Neural progenitor cell (in vitro differentiated cells): ENCODE measurements around the gene CCT2. TPM values are rescaled to one million over a fixed set of nuclear protein-coding genes. Genes with fewer than 3 reads are reported as not detected.

ENCODE experiments used
- DNase-seq: peaks from one replicate; pipeline ENCODE4 v3.0.0-alpha.2; 2016; ENCODE audit warnings: low spot score
- H2AFZ ChIP-seq: fragments of 200-600 bp; sonication (generic); replicated peaks from 2 replicates; pipeline ENCODE4 v1.6.1; 2016; ENCODE audit warnings: antibody characterized with exemption
- H3F3A ChIP-seq: fragments of 200-600 bp; sonication (generic); 2 replicates; pipeline ENCODE4 v1.6.1; 2016; ENCODE audit warnings: antibody characterized with exemption, low read depth
- H3K27ac ChIP-seq: fragments of 200-600 bp; sonication (generic); 2 replicates; pipeline ENCODE4 v1.5.1; 2016; ENCODE audit warnings: mild to moderate bottlenecking
- H3K27me3 ChIP-seq: fragments of 200-600 bp; sonication (generic); 2 replicates; pipeline ENCODE4 v1.6.1; 2016; ENCODE audit warnings: mild to moderate bottlenecking, moderate library complexity
- H3K36me3 ChIP-seq: fragments of 200-600 bp; sonication (generic); 2 replicates; pipeline ENCODE4 v1.5.1; 2016
- H3K4me1 ChIP-seq: fragments of 200-600 bp; sonication (generic); 2 replicates; pipeline ENCODE4 v1.6.1; 2016; ENCODE audit warnings: mixed run types
- H3K4me2 ChIP-seq: fragments of 200-600 bp; sonication (generic); 2 replicates; pipeline ENCODE4 v1.6.1; 2016
- H3K4me3 ChIP-seq: fragments of 200-600 bp; sonication (generic); 2 replicates; pipeline ENCODE4 v1.5.1; 2016
- H3K79me2 ChIP-seq: fragments of 200-600 bp; sonication (generic); 2 replicates; pipeline ENCODE4 v1.6.1; 2016; ENCODE audit warnings: low read depth
- H3K9ac ChIP-seq: fragments of 200-600 bp; sonication (generic); 2 replicates; pipeline ENCODE4 v1.6.1; 2016
- H3K9me3 ChIP-seq: fragments of 200-600 bp; sonication (generic); 2 replicates; pipeline ENCODE4 v1.5.1; 2016; ENCODE audit warnings: low read depth
- H4K20me1 ChIP-seq: fragments of 200-600 bp; sonication (generic); 2 replicates; pipeline ENCODE4 v1.6.1; 2016; ENCODE audit warnings: low read depth
- H3K27ac Mint-ChIP-seq: 3 replicates; pipeline ENCODE4 v1.8.0; 2021; ENCODE audit warnings: mixed read lengths
- H3K27me3 Mint-ChIP-seq: 2 replicates; pipeline ENCODE4 v1.8.0; 2022; ENCODE audit warnings: low read depth, mild to moderate bottlenecking, inconsistent platforms, moderate library complexity, mixed read lengths; ENCODE audit not compliant: insufficient read depth
- H3K36me3 Mint-ChIP-seq: 3 replicates; pipeline ENCODE4 v1.8.0; 2021; ENCODE audit warnings: mixed read lengths
- H3K4me1 Mint-ChIP-seq: 3 replicates; pipeline ENCODE4 v1.8.0; 2021; ENCODE audit warnings: mixed read lengths
- H3K4me3 Mint-ChIP-seq: 3 replicates; pipeline ENCODE4 v1.8.0; 2021; ENCODE audit warnings: mild to moderate bottlenecking, moderate library complexity, mixed read lengths
- H3K9me3 Mint-ChIP-seq: 3 replicates; pipeline ENCODE4 v1.8.0; 2020; ENCODE audit warnings: mixed read lengths
- EZH2 ChIP-seq: fragments of 200-600 bp; sonication (generic); IDR thresholded peaks from 2 replicates; pipeline ENCODE4 v1.6.1; 2017; ENCODE audit warnings: antibody characterized with exemption, mild to moderate bottlenecking, moderate library complexity
- EZH2phosphoT487 ChIP-seq: fragments of 200-600 bp; sonication (generic); IDR thresholded peaks from 2 replicates; pipeline ENCODE4 v1.6.1; 2017; ENCODE audit warnings: antibody characterized with exemption
- total RNA-seq: library from RNA; depleted of rRNA; stranded (reverse); fragments of >200 nt; gene quantifications from 2 replicates; pipeline ENCODE4 v1.2.3, GENCODE V29; 2015; ENCODE audit warnings: low replicate concordance
- TF ChIP-seq, protein P1 (sequence below): fragments of 200-600 bp; sonication (generic); IDR thresholded peaks from 2 replicates; pipeline ENCODE4 v1.5.1; 2017; ENCODE audit warnings: antibody characterized with exemption, mild to moderate bottlenecking

The CCT2 gene
- total RNA-seq, 1 donor from 2014 or later, result 516 TPM

DNA sequence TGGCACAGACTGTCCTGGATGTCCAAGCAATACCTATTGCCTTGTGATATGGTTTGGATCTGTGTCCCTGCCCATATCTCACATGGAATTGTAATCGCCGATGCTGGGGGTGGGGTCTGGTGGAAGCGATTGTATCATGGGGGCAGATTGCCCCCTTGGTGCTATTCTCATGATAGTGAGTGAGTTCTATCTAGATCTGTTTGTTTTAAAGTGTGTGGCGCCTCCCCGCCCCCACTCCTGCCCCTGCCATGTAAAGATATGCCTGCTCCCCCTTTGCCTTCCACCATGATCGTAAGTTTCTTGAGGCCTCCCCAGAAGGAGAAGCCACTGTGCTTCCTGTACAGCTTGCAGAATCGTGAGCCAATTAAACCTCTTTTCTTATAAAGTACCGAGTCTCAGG, 42.2 kb downstream of the CCT2 start:
- Histone ChIP-seq H3K9ac (no peak overlapping the region), H3K9me3 (no peaks in the 10 kb centered on the region), H2AFZ (no peak overlapping the region), H4K20me1 (no peaks in the 10 kb centered on the region), H3K27me3 (no peaks in the 10 kb centered on the region), H3F3A (no peaks in the 10 kb centered on the region), H3K27ac (no peak overlapping the region), H3K4me3 (no peak overlapping the region), H3K79me2 (no peaks in the 10 kb centered on the region), H3K4me2 (no peak overlapping the region), H3K36me3 (no peaks in the 10 kb centered on the region), H3K4me1 (no peaks in the 10 kb centered on the region)
- Mint-ChIP-seq H3K9me3 (no peaks in the 10 kb centered on the region), H3K4me1 (no peaks in the 10 kb centered on the region), H3K27ac (no peak overlapping the region), H3K27me3 (peaks cover 5% of the 10 kb centered on the region), H3K4me3 (no peak overlapping the region), H3K36me3 (no peaks in the 10 kb centered on the region)
- no peak for DNase-seq
- TF ChIP-seq EZH2, result no peak
- TF ChIP-seq, protein P1, sequence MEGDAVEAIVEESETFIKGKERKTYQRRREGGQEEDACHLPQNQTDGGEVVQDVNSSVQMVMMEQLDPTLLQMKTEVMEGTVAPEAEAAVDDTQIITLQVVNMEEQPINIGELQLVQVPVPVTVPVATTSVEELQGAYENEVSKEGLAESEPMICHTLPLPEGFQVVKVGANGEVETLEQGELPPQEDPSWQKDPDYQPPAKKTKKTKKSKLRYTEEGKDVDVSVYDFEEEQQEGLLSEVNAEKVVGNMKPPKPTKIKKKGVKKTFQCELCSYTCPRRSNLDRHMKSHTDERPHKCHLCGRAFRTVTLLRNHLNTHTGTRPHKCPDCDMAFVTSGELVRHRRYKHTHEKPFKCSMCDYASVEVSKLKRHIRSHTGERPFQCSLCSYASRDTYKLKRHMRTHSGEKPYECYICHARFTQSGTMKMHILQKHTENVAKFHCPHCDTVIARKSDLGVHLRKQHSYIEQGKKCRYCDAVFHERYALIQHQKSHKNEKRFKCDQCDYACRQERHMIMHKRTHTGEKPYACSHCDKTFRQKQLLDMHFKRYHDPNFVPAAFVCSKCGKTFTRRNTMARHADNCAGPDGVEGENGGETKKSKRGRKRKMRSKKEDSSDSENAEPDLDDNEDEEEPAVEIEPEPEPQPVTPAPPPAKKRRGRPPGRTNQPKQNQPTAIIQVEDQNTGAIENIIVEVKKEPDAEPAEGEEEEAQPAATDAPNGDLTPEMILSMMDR, result no peak
- TF ChIP-seq EZH2phosphoT487, result no peak

DNA sequence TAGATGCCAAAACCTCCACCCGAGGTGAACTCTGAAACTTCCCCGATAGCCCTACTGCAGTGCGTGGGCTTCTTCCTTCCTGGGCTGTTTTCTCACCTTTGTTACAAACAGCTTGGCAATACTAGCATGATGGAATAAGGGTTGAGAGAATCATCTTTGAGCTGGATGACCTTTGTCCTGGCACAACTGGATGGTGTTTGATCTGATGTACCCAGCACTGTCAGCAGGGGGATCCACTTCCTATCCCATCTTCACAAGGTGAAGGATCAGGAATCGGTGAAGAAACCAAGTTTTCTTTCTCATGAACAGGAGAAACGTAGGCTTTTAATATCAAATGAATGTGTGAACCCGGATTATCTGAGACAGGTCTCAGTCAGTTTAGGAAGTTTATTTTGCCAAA, 44.9 kb downstream of the CCT2 start:
- no peak overlapping the region for H3K9ac ChIP-seq
- no peaks in the 10 kb centered on the region for H3K9me3 ChIP-seq
- no peak overlapping the region for H3K27ac Mint-ChIP-seq
- DNase-seq, result no peak
- TF ChIP-seq, protein P1, result peak; percentile 50
- TF ChIP-seq EZH2, result no peak
- TF ChIP-seq EZH2phosphoT487, result no peak
- H3K4me3 ChIP-seq, result no peak overlapping the region
- no peaks in the 10 kb centered on the region for H3K36me3 Mint-ChIP-seq
- peak overlapping the region; percentile 20 for H2AFZ ChIP-seq
- H3K4me1 ChIP-seq, result no peaks in the 10 kb centered on the region
- H3K27me3 ChIP-seq, result no peaks in the 10 kb centered on the region
- H3K36me3 ChIP-seq, result no peaks in the 10 kb centered on the region
- H3K4me2 ChIP-seq, result no peak overlapping the region
- H3K4me1 Mint-ChIP-seq, result no peaks in the 10 kb centered on the region
- H3K4me3 Mint-ChIP-seq, result no peak overlapping the region
- H3K27ac ChIP-seq, result no peak overlapping the region
- H4K20me1 ChIP-seq, result no peaks in the 10 kb centered on the region
- H3F3A ChIP-seq, result no peaks in the 10 kb centered on the region
- no peaks in the 10 kb centered on the region for H3K9me3 Mint-ChIP-seq
- peaks cover 7% of the 10 kb centered on the region for H3K27me3 Mint-ChIP-seq
- no peaks in the 10 kb centered on the region for H3K79me2 ChIP-seq

DNA sequence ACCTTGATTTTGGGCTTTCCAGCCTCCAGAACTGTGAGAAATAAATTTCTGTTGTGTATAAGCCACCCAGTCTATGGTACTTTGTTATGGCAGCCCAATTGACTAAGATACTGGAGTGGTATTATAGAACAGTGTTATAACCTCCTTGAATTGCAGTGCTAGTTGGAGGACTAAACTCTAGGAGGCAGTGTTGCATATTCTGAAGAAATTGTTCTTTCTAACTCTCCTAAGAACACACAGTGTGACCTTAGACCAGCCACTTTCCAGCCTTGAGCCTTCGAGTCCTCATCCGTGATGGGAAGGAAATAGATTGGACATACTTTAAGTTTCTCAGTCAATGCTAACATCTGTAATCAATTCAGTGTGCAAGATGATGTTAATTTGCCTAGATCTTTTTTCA, 47.8 kb downstream of the CCT2 start:
- no peak overlapping the region for H3K27ac Mint-ChIP-seq
- H3K4me3 ChIP-seq, result no peak overlapping the region
- no peak overlapping the region for H3K9ac ChIP-seq
- no peaks in the 10 kb centered on the region for H3F3A ChIP-seq
- no peak overlapping the region for H2AFZ ChIP-seq
- no peak overlapping the region for H3K4me2 ChIP-seq
- H3K36me3 Mint-ChIP-seq, result no peaks in the 10 kb centered on the region
- DNase-seq, result peak; percentile 20
- H3K9me3 ChIP-seq, result no peaks in the 10 kb centered on the region
- no peaks in the 10 kb centered on the region for H3K36me3 ChIP-seq
- H3K27ac ChIP-seq, result no peak overlapping the region
- H3K4me1 Mint-ChIP-seq, result no peaks in the 10 kb centered on the region
- no peaks in the 10 kb centered on the region for H4K20me1 ChIP-seq
- TF ChIP-seq EZH2, result no peak
- TF ChIP-seq, protein P1, result peak; percentile 49
- TF ChIP-seq EZH2phosphoT487, result no peak
- H3K27me3 Mint-ChIP-seq, result peaks cover 7% of the 10 kb centered on the region
- H3K4me1 ChIP-seq, result no peaks in the 10 kb centered on the region
- H3K79me2 ChIP-seq, result no peaks in the 10 kb centered on the region
- H3K4me3 Mint-ChIP-seq, result no peak overlapping the region
- no peaks in the 10 kb centered on the region for H3K9me3 Mint-ChIP-seq
- H3K27me3 ChIP-seq, result no peaks in the 10 kb centered on the region
